HepG2 (cell line): ENCODE measurements around the gene XXYLT1. TPM values are rescaled to one million over a fixed set of nuclear protein-coding genes. Genes with fewer than 3 reads are reported as not detected.

Experiments used
- ARID5B ChIP-seq: IDR thresholded peaks from 2 replicates; pipeline ENCODE4 v1.4.0; 2020; ENCODE audit warnings: mild to moderate bottlenecking, missing genetic modification reagents
- CBX1 ChIP-seq: IDR thresholded peaks from one replicate; pipeline ENCODE4 v1.6.1; 2016; ENCODE audit warnings: antibody characterized with exemption, low read depth
- CEBPB ChIP-seq: IDR thresholded peaks from 2 replicates; pipeline ENCODE4 v1.6.1; 2011; ENCODE audit warnings: low read depth, low read length, improper control_type of control experiment, borderline replicate concordance
- DNMT1 ChIP-seq: sonication (generic); formaldehyde crosslinking; IDR thresholded peaks from 2 replicates; pipeline ENCODE4 v1.5.1; 2020; ENCODE audit warnings: mild to moderate bottlenecking, missing genetic modification reagents
- E2F1 ChIP-seq: sonication (generic); formaldehyde crosslinking; IDR thresholded peaks from 2 replicates; pipeline ENCODE4 v1.5.0; 2020; ENCODE audit warnings: missing genetic modification reagents
- HDAC2 ChIP-seq: sonication (generic); formaldehyde crosslinking; IDR thresholded peaks from 2 replicates; pipeline ENCODE4 v1.4.0; 2020; ENCODE audit warnings: missing genetic modification reagents
- MED13 ChIP-seq: sonication (generic); formaldehyde crosslinking; IDR thresholded peaks from 2 replicates; pipeline ENCODE4 v1.5.0; 2020; ENCODE audit warnings: missing genetic modification reagents
- RCOR2 ChIP-seq: IDR thresholded peaks from 2 replicates; pipeline ENCODE4 v1.6.1; 2016; ENCODE audit warnings: missing biosample characterization, missing genetic modification reagents
- RNF219 ChIP-seq: sonication (generic); formaldehyde crosslinking; IDR thresholded peaks from 2 replicates; pipeline ENCODE4 v1.5.0; 2020; ENCODE audit warnings: mild to moderate bottlenecking, missing genetic modification reagents
- SIX4 ChIP-seq: sonication (generic); formaldehyde crosslinking; IDR thresholded peaks from 2 replicates; pipeline ENCODE4 v1.4.0; 2020; ENCODE audit warnings: missing genetic modification reagents
- SNAPC5 ChIP-seq: sonication (generic); formaldehyde crosslinking; IDR thresholded peaks from 2 replicates; pipeline ENCODE4 v1.8.1; 2023; ENCODE audit warnings: mild to moderate bottlenecking, missing genetic modification reagents, borderline replicate concordance
- SRY ChIP-seq: sonication (generic); formaldehyde crosslinking; IDR thresholded peaks from 2 replicates; pipeline ENCODE4 v1.8.0; 2022; ENCODE audit warnings: mild to moderate bottlenecking, missing genetic modification reagents
- TFAP4 ChIP-seq: sonication (generic); IDR thresholded peaks from 2 replicates; pipeline ENCODE4 v1.6.1; 2016; ENCODE audit warnings: low read depth, borderline replicate concordance
- TRIM24 ChIP-seq: sonication (generic); formaldehyde crosslinking; IDR thresholded peaks from 2 replicates; pipeline ENCODE4 v1.8.0; 2022; ENCODE audit warnings: mild to moderate bottlenecking, missing genetic modification reagents
- ZNF367 ChIP-seq: sonication (generic); formaldehyde crosslinking; IDR thresholded peaks from 2 replicates; pipeline ENCODE4 v1.4.0; 2020; ENCODE audit warnings: missing genetic modification reagents, borderline replicate concordance
- ZNF513 ChIP-seq: sonication (generic); formaldehyde crosslinking; conservative IDR thresholded peaks from 2 replicates; pipeline ENCODE4 v1.5.0; 2020; ENCODE audit warnings: missing genetic modification reagents
- ZNF549 ChIP-seq: sonication (generic); formaldehyde crosslinking; IDR thresholded peaks from 2 replicates; pipeline ENCODE4 v1.5.0; 2020; ENCODE audit warnings: missing genetic modification reagents
- ZNF672 ChIP-seq: sonication (generic); formaldehyde crosslinking; IDR thresholded peaks from 2 replicates; pipeline ENCODE4 v1.8.1; 2022; ENCODE audit warnings: missing genetic modification reagents
- ZNF761 ChIP-seq: sonication (generic); formaldehyde crosslinking; conservative IDR thresholded peaks from 2 replicates; pipeline ENCODE4 v1.4.0; 2020; ENCODE audit warnings: mild to moderate bottlenecking, missing genetic modification reagents
- ZSCAN29 ChIP-seq: sonication (generic); formaldehyde crosslinking; conservative IDR thresholded peaks from 2 replicates; pipeline ENCODE4 v1.4.0; 2020; ENCODE audit warnings: mild to moderate bottlenecking, missing genetic modification reagents
- polyA plus RNA-seq, 8 experiments: library from polyadenylated mRNA; depleted of rRNA in 3 of 8; stranded (reverse) in 7 of 8; unstranded in 1 of 8; fragments of >200 nt; fragmentation: Illumina TruSeq in 4 of 8; extraction: Trizol in 4 of 8; gene quantifications; 2 replicates each; pipeline versions ENCODE4 v1.2.1 to v1.2.3, GENCODE V29; 2011 to 2016; ENCODE audit warnings: low read depth in 4 of 8, missing spikeins in 1 of 8, mixed read lengths in 1 of 8; ENCODE audit not compliant: insufficient read depth in 1 of 8
- total RNA-seq, 5 experiments: library from RNA; depleted of rRNA; stranded (reverse); fragments of >200 nt; fragmentation: Illumina TruSeq; extraction: Trizol; gene quantifications; 2 replicates each; pipeline ENCODE4 v1.2.3, GENCODE V29; 2016; ENCODE audit warnings: low read depth in 1 of 5

The XXYLT1 gene
- total and polyA plus RNA-seq, 2 of the 13 experiments (the other 11 are each of a cell fraction or from before 2014, with no cell fraction given): 17.7 to 19.0 TPM

- peak; percentile 85 for TF ChIP-seq TFAP4
- TF ChIP-seq DNMT1 (CRISPR knock-in tag): no peak
- TF ChIP-seq HDAC2 (CRISPR knock-in tag): peak; percentile 74
- TF ChIP-seq ZSCAN29 (CRISPR knock-in tag): no peak
- no peak for TF ChIP-seq E2F1 (CRISPR knock-in tag)
- peak; percentile 70 for TF ChIP-seq RCOR2
- TF ChIP-seq ZNF672 (CRISPR knock-in tag): no peak
- TF ChIP-seq SRY: no peak
- TF ChIP-seq RNF219 (CRISPR knock-in tag): no peak
- no peak for TF ChIP-seq ZNF367 (CRISPR knock-in tag)
- TF ChIP-seq TRIM24 (CRISPR knock-in tag): 0 out of 2 replicates have a peak, but pooled peaks have one; percentile 19
- TF ChIP-seq SNAPC5 (CRISPR knock-in tag): no peak
- no peak for TF ChIP-seq ZNF549
- 0 out of 2 replicates have a peak, but pooled peaks have one; percentile 56 for TF ChIP-seq MED13 (CRISPR knock-in tag)
- TF ChIP-seq ZNF513: no peak
- no peak for TF ChIP-seq ZNF761 (CRISPR knock-in tag)
- no peak for TF ChIP-seq CBX1
- peak; percentile 92 for TF ChIP-seq ARID5B
- TF ChIP-seq SIX4: no peak
- TF ChIP-seq CEBPB: peak; percentile 90
These were observed 72.3 kb downstream of the XXYLT1 start (continued) for GRCh38 chr3:195198426-195199346.
